Stimulated activated CD8-positive, alpha-beta memory T cell treated with anti-CD3 and anti-CD28 coated beads, Interleukin-12 subunit alpha, Interleukin-12 subunit beta, amount 100 ng/mL, for 24 hours (primary cell): Measurements from ENCODE around the gene OR2H1.

Experiments used
- DNase-seq: peaks from one replicate; pipeline ENCODE4 v3.0.0-alpha.2; 2020; ENCODE audit errors: extremely low read depth

OR2H1 gene

GRCh38 chr6:29483735-29484134, 26.8 kb downstream of the OR2H1 start:
- no peak for DNase-seq

GRCh38 chr6:29486577-29486976, 29.6 kb downstream of the OR2H1 start:
- no peak for DNase-seq

GRCh38 chr6:29487131-29487530, 30.2 kb downstream of the OR2H1 start:
- no peak for DNase-seq

- no peak for DNase-seq
These were observed 30.7 kb downstream of the OR2H1 start, which contains the start of gene MAS1L for GRCh38 chr6:29487660-29488059. MAS1L (minus strand) TSS chr6:29487956; CDS start chr6:29487902, 54 bp downstream.

GRCh38 chr6:29488874-29489273, 31.9 kb downstream of the OR2H1 start:
- DNase-seq: no peak

GRCh38 chr6:29489286-29489685, 32.3 kb downstream of the OR2H1 start:
- DNase-seq: no peak

GRCh38 chr6:29490055-29490454, 33.1 kb downstream of the OR2H1 start:
- DNase-seq: no peak

GRCh38 chr6:29490552-29490951, 33.6 kb downstream of the OR2H1 start:
- DNase-seq: no peak

- DNase-seq: no peak
These were observed 34.6 kb downstream of the OR2H1 start for GRCh38 chr6:29491574-29491973.

- DNase-seq: no peak
These were observed 36.3 kb downstream of the OR2H1 start for GRCh38 chr6:29493261-29493660.

- DNase-seq: no peak
These were observed 37.2 kb downstream of the OR2H1 start for GRCh38 chr6:29494131-29494530.

- DNase-seq: no peak
These were observed 38.6 kb downstream of the OR2H1 start for GRCh38 chr6:29495571-29495970.

- no peak for DNase-seq
These were observed 40.0 kb downstream of the OR2H1 start for GRCh38 chr6:29496961-29497360.

GRCh38 chr6:29499704-29500103, 42.7 kb downstream of the OR2H1 start:
- no peak for DNase-seq

- DNase-seq: no peak
These were observed 43.6 kb downstream of the OR2H1 start for GRCh38 chr6:29500594-29500993.

- DNase-seq: no peak
These were observed 44.2 kb downstream of the OR2H1 start for GRCh38 chr6:29501106-29501505.

GRCh38 chr6:29502181-29502580, 45.2 kb downstream of the OR2H1 start:
- DNase-seq: no peak

- no peak for DNase-seq
These were observed 45.6 kb downstream of the OR2H1 start for GRCh38 chr6:29502597-29502996.

- no peak for DNase-seq
These were observed 48.0 kb downstream of the OR2H1 start for GRCh38 chr6:29504961-29505360.

- no peak for DNase-seq
These were observed 48.9 kb downstream of the OR2H1 start for GRCh38 chr6:29505808-29506207.

- no peak for DNase-seq
These were observed 49.6 kb downstream of the OR2H1 start for GRCh38 chr6:29506446-29507067.

GRCh38 chr6:29507319-29507718, 50.4 kb downstream of the OR2H1 start:
- DNase-seq: no peak

GRCh38 chr6:29509239-29509638, 52.3 kb downstream of the OR2H1 start:
- DNase-seq: no peak

GRCh38 chr6:29509711-29510110, 52.8 kb downstream of the OR2H1 start:
- no peak for DNase-seq
